GM10248 (cell line): ENCODE measurements around the gene NECAB3.

ENCODE experiments used
- CTCF ChIA-PET: fragments of 300-600 bp; sonication (Branson Sonifier 250); formaldehyde crosslinking; extraction: SDS; loops from one replicate; lab custom pipeline; 2021; ENCODE audit warnings: antibody characterized with exemption; lab: Yijun Ruan, JAX
- POLR2A ChIA-PET: fragments of 350-650 bp; sonication (Branson Sonifier 250); formaldehyde crosslinking; extraction: SDS; loops from one replicate; lab custom pipeline; 2020; ENCODE audit warnings: antibody characterized with exemption; lab: Yijun Ruan, JAX
- DNase-seq: peaks from one replicate; pipeline ENCODE4 v3.0.0; 2012; ENCODE audit errors: extremely low spot score
- CTCF ChIP-seq: IDR thresholded peaks from 2 replicates; pipeline ENCODE4 v1.5.1; 2012; ENCODE audit warnings: mild to moderate bottlenecking, low read depth; ENCODE audit errors: extremely low read depth, missing control alignments, control extremely low read depth

Gene NECAB3

GRCh38 chr20:33673410-33674293 lies 576 bp downstream of the NECAB3 start:
- no peak for DNase-seq
- CTCF ChIA-PET: no interaction called here
- POLR2A ChIA-PET: interaction anchor here (0.6 to 1.0 kb wide), 2 partner anchors 9 to 352 kb away, joined by 4 to 6 read pairs; no protein-coding TSS in a partner anchor
- no peak for TF ChIP-seq CTCF

- ChIA-PET CTCF (no interaction called here), POLR2A (interaction anchor here (0.6 kb wide), 1 partner anchor 352 kb away, joined by 4 read pairs; no protein-coding TSS in a partner anchor)
- DNase-seq: no peak
- no peak for TF ChIP-seq CTCF
Measured at GRCh38 chr20:33673114-33673409, 1.2 kb downstream of the NECAB3 start.

DNA sequence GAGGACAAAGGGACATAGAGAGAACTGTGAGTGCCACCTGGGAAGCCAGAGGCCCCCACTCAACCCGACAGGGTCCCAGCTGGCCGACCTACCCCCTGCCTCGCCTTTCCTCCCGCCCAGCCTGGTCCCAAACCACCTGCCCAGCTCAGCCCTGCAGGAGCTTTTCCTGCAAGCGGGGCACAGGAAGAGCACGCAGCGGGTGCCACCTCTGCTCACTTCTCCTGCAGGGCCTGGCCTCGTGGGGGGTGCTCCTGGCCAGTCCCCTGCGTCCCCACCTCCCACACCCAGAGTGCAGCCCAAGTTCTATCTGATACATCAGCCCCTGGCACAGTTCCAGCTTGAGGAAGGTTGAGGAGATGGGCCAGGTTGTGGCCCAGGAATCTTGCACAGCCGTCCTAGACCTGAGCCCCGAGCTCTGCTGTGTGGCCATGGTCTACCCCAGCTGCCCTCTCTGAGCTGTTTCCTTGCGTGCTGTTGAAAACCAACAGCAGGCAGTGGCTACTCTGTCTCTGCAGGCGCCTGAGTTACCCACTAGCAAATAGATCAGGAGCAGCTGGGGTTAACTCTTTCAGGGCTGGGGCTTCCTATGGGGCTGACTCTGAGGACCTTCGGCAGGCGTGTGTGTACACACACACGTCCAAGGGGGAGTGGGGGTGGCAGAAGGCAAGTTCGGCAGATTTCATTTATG lies 1.7 kb downstream of the NECAB3 start:
- TF ChIP-seq CTCF: no peak
- no peak for DNase-seq
- ChIA-PET POLR2A (no interaction called here), CTCF (interaction anchor here (2.7 kb wide), 1 partner anchor 9 kb away, joined by 9 read pairs; no protein-coding TSS in a partner anchor)

DNA sequence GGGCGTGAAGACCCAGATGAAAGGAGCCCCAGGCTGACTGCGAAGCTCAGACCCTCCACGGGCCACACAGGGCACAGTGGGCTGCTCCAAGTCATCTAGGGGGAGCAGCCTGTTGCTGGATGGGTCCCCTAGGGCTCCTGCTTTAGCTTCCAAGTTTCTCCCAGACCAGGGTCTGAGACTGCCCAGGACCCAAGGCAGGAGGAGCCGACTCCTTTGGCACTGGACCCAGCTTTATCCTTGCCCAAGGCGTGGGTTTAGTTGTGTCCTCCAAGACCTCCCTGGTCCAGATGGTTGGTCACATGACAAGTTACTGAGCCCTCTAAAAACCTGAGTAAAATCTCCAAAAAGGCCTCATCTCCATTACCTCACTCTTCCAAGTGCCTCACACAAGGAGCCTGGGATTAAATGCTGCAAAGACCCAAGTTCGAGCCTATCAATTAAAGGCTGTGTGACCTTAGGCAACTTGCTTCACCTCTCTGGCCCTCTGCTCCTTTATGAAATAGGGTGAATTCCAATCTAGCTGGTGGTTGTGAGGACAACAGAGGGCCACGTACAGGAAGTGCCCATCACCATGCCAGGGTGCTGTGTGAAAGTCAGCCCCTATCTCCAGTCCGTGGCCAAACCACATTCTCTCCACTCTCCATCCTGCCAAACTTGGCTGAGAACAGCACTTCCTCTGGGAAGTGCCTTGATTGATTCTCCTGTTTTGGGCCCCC lies 2.5 kb downstream of the NECAB3 start:
- no peak for TF ChIP-seq CTCF
- ChIA-PET CTCF (interaction anchor here (0.9 to 2.7 kb wide), 2 partner anchors 9 to 13 kb away, joined by 3 to 9 read pairs; no protein-coding TSS in a partner anchor), POLR2A (no interaction called here)
- DNase-seq: no peak

DNA sequence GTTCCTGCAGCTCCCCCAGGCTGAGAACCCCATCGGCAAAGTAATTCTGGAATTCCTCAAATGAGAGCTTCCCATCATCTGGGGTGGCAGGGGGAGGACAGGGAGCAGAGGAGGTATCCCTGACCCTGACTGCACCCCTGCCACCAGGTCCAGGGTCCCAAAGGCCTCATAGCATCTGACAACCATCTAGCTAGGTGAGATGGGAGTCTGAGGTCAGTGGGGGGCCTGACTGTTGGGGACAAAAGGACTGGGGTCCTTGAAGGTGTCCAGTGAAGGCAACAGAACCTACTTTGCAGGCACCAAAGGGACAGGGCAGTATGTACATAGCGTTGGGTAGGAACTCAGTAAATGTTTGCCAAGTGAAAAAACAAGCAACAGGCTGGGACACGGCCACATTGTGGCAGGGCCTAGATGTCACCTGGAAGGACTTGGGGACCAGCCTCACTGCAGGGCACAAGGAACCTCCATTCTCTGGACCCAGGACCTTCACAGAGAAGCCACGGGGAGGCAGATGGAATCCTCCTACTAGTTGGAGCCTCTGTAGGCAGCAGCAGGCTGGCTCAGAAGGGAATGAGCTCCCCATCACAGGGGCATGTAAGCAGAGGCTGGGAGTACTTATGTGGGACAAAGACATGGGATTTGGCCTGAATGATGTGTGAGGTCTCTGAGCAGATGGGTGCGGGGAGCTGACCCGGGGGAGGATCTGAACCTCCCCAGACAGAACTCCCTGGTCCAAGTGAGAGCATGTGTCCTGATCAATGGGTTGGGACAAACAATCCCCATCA lies 3.3 kb downstream of the NECAB3 start:
- no peak for DNase-seq
- ChIA-PET POLR2A (no interaction called here), CTCF (interaction anchor here (0.9 to 5.0 kb wide), 4 partner anchors 10 to 213 kb away, joined by 3 to 50 read pairs (median 6); no protein-coding TSS in a partner anchor)
- no peak for TF ChIP-seq CTCF
